Measurements from ENCODE around the gene ZBED2. TPM values are rescaled to one million over a fixed set of nuclear protein-coding genes. Genes with fewer than 3 reads are reported as not detected.

The ZBED2 gene
- total and polyA plus RNA-seq, 2 experiments from 2014 or later: 0.50 to 0.66 TPM

GRCh38 chr3:111608383-111608782 is 13.2 kb upstream of the ZBED2 start:
- H3K27me3 ChIP-seq: no peaks in the 10 kb centered on the region
- no peaks in the 10 kb centered on the region for H3K36me3 ChIP-seq (replicated peaks; ENCODE audit: insufficient read depth, low read depth)
- no peak for DNase-seq (ENCODE audit: low spot score)
- no peak overlapping the region for H2AFZ ChIP-seq
- H3K27ac ChIP-seq: no peak overlapping the region
- H3K9me3 ChIP-seq (ENCODE audit: low read depth): no peaks in the 10 kb centered on the region
- TF ChIP-seq EZH2phosphoT487 (IDR thresholded peaks at IDR 0.05; ENCODE audit: low read depth, severe bottlenecking, unreplicated experiment) (no peak), EZH2 (IDR thresholded peaks at IDR 0.05; ENCODE audit: borderline replicate concordance) (no peak), CTCF (IDR thresholded peaks at IDR 0.05; ENCODE audit: poor library complexity) (no peak)
- H3K9me2 ChIP-seq (replicated peaks; ENCODE audit: insufficient read depth): no peaks in the 10 kb centered on the region
- no peak overlapping the region for H3K4me3 ChIP-seq
- H4K20me1 ChIP-seq (ENCODE audit: insufficient read depth, poor library complexity, severe bottlenecking): no peaks in the 10 kb centered on the region
- WGBS (ENCODE audit: low lambda C conversion rate, missing lambda C conversion rate): 96% methylated on average over 2 of the region's 2 CpGs
- no peaks in the 10 kb centered on the region for H3K79me2 ChIP-seq
- H3K4me1 ChIP-seq (ENCODE audit: insufficient read depth): no peaks in the 10 kb centered on the region
- H3K4me2 ChIP-seq: no peak overlapping the region

- TF ChIP-seq CTCF (IDR thresholded peaks at IDR 0.05; ENCODE audit: poor library complexity) (no peak), EZH2phosphoT487 (IDR thresholded peaks at IDR 0.05; ENCODE audit: low read depth, severe bottlenecking, unreplicated experiment) (no peak), EZH2 (IDR thresholded peaks at IDR 0.05; ENCODE audit: borderline replicate concordance) (no peak)
- no peaks in the 10 kb centered on the region for H3K9me3 ChIP-seq (ENCODE audit: low read depth)
- no peaks in the 10 kb centered on the region for H3K27me3 ChIP-seq
- no peak overlapping the region for H3K4me3 ChIP-seq
- H3K79me2 ChIP-seq: no peaks in the 10 kb centered on the region
- H3K9me2 ChIP-seq (replicated peaks; ENCODE audit: insufficient read depth): no peaks in the 10 kb centered on the region
- DNase-seq (ENCODE audit: low spot score): no peak
- no peaks in the 10 kb centered on the region for H3K4me1 ChIP-seq (ENCODE audit: insufficient read depth)
- no peaks in the 10 kb centered on the region for H4K20me1 ChIP-seq (ENCODE audit: insufficient read depth, poor library complexity, severe bottlenecking)
- no peak overlapping the region for H3K27ac ChIP-seq
- H3K4me2 ChIP-seq: no peak overlapping the region
- no peaks in the 10 kb centered on the region for H3K36me3 ChIP-seq (replicated peaks; ENCODE audit: insufficient read depth, low read depth)
- H2AFZ ChIP-seq: no peak overlapping the region
- 83% methylated on average over 3 of the region's 3 CpGs for WGBS (ENCODE audit: low lambda C conversion rate, missing lambda C conversion rate)
These were observed 12.2 kb upstream of the ZBED2 start for GRCh38 chr3:111607240-111607920.

DNA sequence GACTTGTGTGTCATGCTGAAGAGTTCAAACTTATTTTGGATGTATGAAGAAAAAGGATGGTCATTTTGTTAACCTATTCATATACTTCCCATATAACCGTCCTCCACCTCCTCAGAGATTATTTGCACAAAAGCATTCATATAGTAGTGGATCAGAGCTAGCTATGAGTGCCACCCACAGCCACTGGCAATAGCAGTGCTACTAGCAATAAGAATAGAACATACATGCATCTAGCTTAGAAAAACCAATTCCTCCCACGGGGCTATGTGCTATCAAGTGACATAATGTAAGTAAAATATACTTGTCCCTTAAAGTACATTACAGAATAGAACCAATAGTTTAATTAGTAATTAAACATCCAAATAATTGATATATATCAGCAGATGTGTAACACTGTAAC is 10.3 kb upstream of the ZBED2 start:
- no peak overlapping the region for H3K4me3 ChIP-seq
- H3K27ac ChIP-seq: no peak overlapping the region
- no peaks in the 10 kb centered on the region for H3K36me3 ChIP-seq (replicated peaks; ENCODE audit: insufficient read depth, low read depth)
- no peak for TF ChIP-seq EZH2phosphoT487 (IDR thresholded peaks at IDR 0.05; ENCODE audit: low read depth, severe bottlenecking, unreplicated experiment)
- TF ChIP-seq EZH2 (IDR thresholded peaks at IDR 0.05; ENCODE audit: borderline replicate concordance): no peak
- no peak for TF ChIP-seq CTCF (IDR thresholded peaks at IDR 0.05; ENCODE audit: poor library complexity)
- no peaks in the 10 kb centered on the region for H3K4me1 ChIP-seq (ENCODE audit: insufficient read depth)
- H3K9me2 ChIP-seq (replicated peaks; ENCODE audit: insufficient read depth): no peaks in the 10 kb centered on the region
- H3K79me2 ChIP-seq: no peaks in the 10 kb centered on the region
- no peak overlapping the region for H2AFZ ChIP-seq
- no peaks in the 10 kb centered on the region for H4K20me1 ChIP-seq (ENCODE audit: insufficient read depth, poor library complexity, severe bottlenecking)
- DNase-seq (ENCODE audit: low spot score): no peak
- no peaks in the 10 kb centered on the region for H3K9me3 ChIP-seq (ENCODE audit: low read depth)
- no peak overlapping the region for H3K4me2 ChIP-seq
- WGBS (ENCODE audit: low lambda C conversion rate, missing lambda C conversion rate): 87% methylated on average over 2 of the region's 2 CpGs
- no peaks in the 10 kb centered on the region for H3K27me3 ChIP-seq
